HEK293 (cell line): ENCODE results near the gene CACNB2.

ENCODE experiments used
- ZNF138 ChIP-seq: fragments of 450-650 bp; formaldehyde crosslinking; IDR thresholded peaks from 2 replicates; pipeline ENCODE4 v1.5.1; 2016; ENCODE audit warnings: missing biosample characterization, missing genetic modification characterization, borderline replicate concordance
- TF ChIP-seq, protein P1 (sequence below): fragments of 450-650 bp; formaldehyde crosslinking; IDR thresholded peaks from 2 replicates; pipeline ENCODE4 v1.5.1; 2016; ENCODE audit warnings: missing biosample characterization, missing genetic modification characterization, low read depth
- TF ChIP-seq, protein P2 (sequence below): fragments of 450-650 bp; formaldehyde crosslinking; IDR thresholded peaks from 2 replicates; pipeline ENCODE4 v1.5.1; 2016; ENCODE audit warnings: missing biosample characterization, missing genetic modification characterization

DNA sequence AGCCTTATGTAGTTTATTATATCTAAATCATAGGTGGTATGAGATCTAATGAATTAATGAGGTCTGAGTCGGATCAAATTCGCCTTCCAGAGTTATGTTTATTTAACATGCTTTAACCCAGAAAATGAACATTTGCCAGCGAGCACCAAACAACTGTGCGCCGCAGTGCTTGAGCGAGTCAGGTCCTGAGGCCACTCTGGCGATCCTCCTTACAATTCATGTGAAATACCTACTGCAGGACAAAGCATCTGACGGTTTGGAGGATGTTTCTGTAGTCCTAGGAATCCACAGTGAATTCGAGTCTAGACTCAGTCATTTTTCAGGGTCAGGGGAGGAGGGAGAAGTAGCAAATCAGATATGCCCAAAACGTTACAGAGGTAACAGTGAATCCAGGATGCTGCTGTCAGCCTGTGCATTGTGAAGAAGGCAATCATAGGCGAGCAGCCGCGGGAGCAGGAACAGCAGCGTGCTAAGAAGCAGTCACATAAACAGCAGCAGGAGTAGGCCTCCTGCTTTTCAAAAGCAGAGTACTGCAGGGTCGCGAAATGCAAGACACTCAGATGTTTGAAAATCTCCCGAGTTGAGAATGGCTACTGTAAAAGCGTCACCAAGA, 120.2 kb downstream of the CACNB2 start:
- TF ChIP-seq, protein P1, sequence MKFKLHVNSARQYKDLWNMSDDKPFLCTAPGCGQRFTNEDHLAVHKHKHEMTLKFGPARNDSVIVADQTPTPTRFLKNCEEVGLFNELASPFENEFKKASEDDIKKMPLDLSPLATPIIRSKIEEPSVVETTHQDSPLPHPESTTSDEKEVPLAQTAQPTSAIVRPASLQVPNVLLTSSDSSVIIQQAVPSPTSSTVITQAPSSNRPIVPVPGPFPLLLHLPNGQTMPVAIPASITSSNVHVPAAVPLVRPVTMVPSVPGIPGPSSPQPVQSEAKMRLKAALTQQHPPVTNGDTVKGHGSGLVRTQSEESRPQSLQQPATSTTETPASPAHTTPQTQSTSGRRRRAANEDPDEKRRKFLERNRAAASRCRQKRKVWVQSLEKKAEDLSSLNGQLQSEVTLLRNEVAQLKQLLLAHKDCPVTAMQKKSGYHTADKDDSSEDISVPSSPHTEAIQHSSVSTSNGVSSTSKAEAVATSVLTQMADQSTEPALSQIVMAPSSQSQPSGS = no peak
- TF ChIP-seq, protein P2, sequence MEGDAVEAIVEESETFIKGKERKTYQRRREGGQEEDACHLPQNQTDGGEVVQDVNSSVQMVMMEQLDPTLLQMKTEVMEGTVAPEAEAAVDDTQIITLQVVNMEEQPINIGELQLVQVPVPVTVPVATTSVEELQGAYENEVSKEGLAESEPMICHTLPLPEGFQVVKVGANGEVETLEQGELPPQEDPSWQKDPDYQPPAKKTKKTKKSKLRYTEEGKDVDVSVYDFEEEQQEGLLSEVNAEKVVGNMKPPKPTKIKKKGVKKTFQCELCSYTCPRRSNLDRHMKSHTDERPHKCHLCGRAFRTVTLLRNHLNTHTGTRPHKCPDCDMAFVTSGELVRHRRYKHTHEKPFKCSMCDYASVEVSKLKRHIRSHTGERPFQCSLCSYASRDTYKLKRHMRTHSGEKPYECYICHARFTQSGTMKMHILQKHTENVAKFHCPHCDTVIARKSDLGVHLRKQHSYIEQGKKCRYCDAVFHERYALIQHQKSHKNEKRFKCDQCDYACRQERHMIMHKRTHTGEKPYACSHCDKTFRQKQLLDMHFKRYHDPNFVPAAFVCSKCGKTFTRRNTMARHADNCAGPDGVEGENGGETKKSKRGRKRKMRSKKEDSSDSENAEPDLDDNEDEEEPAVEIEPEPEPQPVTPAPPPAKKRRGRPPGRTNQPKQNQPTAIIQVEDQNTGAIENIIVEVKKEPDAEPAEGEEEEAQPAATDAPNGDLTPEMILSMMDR (tag by site-specific recombination) = no peak
- no peak for TF ChIP-seq ZNF138 (tag by site-specific recombination)
